SK-N-MC (cell line): Measurements from ENCODE around the gene ANK2.

Experiments
- EZH2 ChIP-seq: fragments of 200-600 bp; sonication (generic); IDR thresholded peaks from one replicate; pipeline ENCODE4 v1.6.1; 2017; ENCODE audit warnings: antibody characterized with exemption
- POLR2AphosphoS5 ChIP-seq: IDR thresholded peaks from 2 replicates; pipeline ENCODE4 v1.6.1; 2012; ENCODE audit warnings: mild to moderate bottlenecking, low read depth, low read length, borderline replicate concordance

DNA sequence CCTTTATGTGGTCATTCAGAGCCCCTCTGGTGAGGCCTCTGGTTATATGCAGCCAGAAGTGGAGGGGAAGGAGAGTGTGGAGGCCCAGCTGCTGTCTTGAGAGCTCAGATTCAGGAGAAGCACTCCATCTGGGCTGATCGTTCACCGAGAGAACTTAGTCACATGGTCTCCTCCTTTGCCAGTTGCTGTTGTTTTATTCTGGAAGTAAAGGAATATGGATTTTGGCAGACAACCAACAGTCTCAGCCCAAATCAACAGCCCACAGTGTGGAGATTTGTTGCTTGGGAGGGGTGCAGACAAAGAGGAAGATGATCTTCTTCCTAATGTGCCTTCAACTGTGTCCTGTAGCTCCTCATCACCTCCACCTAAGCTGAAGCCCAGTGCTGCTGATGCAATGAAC, 355.4 kb downstream of the ANK2 start:
- no peak for TF ChIP-seq POLR2AphosphoS5
- TF ChIP-seq EZH2 = no peak
